ENCODE results near the gene CELSR1. TPM values are rescaled to one million over a fixed set of nuclear protein-coding genes. Genes with fewer than 3 reads are reported as not detected.

CELSR1 gene
- total and polyA plus RNA-seq, 2 of the 13 experiments (the other 11 are each of a cell fraction or from before 2014, with no cell fraction given) = 0.78 to 1.8 TPM

DNA sequence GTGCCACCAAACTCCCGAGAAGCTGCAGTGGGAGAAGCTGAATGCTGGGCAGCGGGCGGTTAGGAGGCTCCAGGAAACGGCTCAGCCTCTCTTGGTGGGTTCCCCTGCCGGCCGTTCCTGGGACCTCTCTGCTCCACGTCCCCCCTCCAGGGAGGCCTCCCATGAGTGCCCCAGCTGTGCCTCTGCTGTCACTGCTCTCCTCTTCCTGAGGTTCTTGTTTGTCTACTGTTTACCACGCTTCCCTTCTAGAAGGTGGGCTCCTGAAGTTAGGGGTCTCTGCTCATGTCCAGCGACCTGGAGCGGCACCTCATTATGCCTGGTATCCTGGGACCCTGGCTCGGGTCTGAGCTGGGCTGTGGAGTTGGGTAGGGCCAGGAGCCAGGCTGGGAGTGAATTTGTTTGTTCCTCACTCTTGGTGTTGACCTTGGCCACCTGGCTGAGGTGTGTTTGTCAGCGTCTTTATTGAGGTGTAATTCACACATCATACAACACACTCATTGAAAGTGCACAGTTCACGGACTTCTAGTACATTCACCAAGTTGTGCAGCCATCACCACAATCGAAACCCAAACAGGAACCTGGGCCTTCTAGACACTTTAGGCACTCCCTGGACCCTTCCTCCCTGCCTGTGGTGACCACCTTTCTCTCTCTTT lies 45.0 kb upstream of the CELSR1 start:
- DNase-seq (ENCODE audit: low spot score) = no peak
- TF ChIP-seq STAG1 (CRISPR knock-in tag; IDR thresholded peaks at IDR 0.05) = no peak
- no peak for TF ChIP-seq ZZZ3 (CRISPR knock-in tag; IDR thresholded peaks at IDR 0.05; ENCODE audit: borderline replicate concordance)
- no peak for TF ChIP-seq SMARCC2 (IDR thresholded peaks at IDR 0.05)
- TF ChIP-seq, protein P1, sequence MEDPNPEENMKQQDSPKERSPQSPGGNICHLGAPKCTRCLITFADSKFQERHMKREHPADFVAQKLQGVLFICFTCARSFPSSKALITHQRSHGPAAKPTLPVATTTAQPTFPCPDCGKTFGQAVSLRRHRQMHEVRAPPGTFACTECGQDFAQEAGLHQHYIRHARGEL (CRISPR knock-in tag; IDR thresholded peaks at IDR 0.05) = no peak
- TF ChIP-seq, protein P2, sequence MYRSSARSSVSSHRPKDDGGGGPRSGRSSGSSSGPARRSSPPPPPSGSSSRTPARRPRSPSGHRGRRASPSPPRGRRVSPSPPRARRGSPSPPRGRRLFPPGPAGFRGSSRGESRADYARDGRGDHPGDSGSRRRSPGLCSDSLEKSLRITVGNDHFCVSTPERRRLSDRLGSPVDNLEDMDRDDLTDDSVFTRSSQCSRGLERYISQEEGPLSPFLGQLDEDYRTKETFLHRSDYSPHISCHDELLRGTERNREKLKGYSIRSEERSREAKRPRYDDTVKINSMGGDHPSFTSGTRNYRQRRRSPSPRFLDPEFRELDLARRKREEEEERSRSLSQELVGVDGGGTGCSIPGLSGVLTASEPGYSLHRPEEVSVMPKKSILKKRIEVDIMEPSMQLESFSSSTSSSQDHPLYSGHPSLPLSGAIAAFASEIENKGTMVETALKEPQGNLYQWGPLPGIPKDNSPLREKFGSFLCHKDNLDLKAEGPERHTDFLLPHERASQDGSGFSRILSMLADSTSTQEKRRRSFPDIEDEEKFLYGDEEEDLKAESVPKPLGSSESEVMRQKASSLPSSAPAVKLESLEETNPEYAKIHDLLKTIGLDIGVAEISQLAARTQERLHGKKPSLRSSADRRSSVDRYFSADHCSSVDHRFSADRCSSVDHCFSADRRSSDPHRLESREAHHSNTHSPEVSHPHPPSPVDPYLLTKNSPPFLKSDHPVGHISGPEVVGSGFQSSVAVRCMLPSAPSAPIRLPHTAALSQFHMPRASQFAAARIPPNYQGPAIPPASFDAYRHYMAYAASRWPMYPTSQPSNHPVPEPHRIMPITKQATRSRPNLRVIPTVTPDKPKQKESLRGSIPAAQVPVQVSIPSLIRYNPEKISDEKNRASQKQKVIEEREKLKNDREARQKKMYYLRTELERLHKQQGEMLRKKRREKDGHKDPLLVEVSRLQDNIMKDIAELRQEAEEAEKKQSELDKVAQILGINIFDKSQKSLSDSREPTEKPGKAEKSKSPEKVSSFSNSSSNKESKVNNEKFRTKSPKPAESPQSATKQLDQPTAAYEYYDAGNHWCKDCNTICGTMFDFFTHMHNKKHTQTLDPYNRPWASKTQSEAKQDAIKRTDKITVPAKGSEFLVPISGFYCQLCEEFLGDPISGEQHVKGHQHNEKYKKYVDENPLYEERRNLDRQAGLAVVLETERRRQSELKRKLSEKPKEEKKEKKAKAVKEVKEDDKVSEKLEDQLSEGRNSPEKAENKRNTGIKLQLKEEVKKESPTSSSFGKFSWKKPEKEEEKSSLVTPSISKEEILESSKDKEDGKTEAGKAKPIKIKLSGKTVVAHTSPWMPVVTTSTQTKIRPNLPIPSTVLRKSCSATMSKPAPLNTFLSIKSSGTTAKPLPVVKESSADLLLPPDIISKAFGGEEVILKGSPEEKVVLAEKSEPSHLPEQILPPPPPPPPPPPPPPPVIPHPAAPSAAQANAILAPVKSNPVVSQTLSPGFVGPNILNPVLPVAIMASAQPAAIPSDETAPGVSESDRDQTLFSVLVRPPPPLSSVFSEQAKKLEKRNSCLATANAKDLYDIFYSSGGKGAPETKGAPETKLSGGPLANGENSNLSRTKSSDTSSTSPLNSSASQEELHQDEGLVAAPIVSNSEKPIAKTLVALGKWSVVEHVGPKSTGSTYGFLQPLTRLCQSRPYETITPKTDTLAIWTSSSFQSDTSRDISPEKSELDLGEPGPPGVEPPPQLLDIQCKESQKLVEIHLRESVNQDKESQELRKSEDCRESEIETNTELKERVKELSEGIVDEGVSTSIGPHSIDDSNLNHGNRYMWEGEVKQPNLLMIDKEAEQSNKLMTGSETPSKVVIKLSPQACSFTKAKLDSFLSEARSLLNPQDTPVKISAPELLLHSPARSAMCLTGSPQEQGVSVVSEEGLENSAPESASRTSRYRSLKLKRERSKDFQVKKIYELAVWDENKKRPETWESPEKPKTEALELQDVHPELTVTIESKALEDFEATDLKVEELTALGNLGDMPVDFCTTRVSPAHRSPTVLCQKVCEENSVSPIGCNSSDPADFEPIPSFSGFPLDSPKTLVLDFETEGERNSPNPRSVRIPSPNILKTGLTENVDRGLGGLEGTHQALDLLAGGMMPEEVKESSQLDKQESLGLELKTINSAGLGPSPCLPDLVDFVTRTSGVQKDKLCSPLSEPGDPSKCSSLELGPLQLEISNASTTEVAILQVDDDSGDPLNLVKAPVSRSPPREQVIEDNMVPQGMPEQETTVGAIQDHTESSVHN (CRISPR knock-in tag; IDR thresholded peaks at IDR 0.05) = no peak
- TF ChIP-seq ZNF572 (CRISPR knock-in tag; IDR thresholded peaks at IDR 0.05) = no peak
- TF ChIP-seq, protein P3, sequence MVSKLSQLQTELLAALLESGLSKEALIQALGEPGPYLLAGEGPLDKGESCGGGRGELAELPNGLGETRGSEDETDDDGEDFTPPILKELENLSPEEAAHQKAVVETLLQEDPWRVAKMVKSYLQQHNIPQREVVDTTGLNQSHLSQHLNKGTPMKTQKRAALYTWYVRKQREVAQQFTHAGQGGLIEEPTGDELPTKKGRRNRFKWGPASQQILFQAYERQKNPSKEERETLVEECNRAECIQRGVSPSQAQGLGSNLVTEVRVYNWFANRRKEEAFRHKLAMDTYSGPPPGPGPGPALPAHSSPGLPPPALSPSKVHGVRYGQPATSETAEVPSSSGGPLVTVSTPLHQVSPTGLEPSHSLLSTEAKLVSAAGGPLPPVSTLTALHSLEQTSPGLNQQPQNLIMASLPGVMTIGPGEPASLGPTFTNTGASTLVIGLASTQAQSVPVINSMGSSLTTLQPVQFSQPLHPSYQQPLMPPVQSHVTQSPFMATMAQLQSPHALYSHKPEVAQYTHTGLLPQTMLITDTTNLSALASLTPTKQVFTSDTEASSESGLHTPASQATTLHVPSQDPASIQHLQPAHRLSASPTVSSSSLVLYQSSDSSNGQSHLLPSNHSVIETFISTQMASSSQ (IDR thresholded peaks at IDR 0.05; ENCODE audit: low read depth) = no peak
- TF ChIP-seq, protein P3 (CRISPR knock-in tag; IDR thresholded peaks at IDR 0.05; ENCODE audit: borderline replicate concordance) = no peak
- TF ChIP-seq ZNF432 (CRISPR knock-in tag; IDR thresholded peaks at IDR 0.05; ENCODE audit: borderline replicate concordance) = no peak
- TF ChIP-seq SOX6 (IDR thresholded peaks at IDR 0.05) = no peak
- no peak for TF ChIP-seq SOX6 (CRISPR knock-in tag; IDR thresholded peaks at IDR 0.05)

More for the DNA sequence above, 45.0 kb upstream of the CELSR1 start:
- POLR2A ChIA-PET = no interaction called here
- no peak overlapping the region for H3K27ac ChIP-seq (ENCODE audit: extremely low read length, insufficient read depth, low read length)
- no peaks in the 10 kb centered on the region for H3K9me3 ChIP-seq (ENCODE audit: low read length)
- FAIRE-seq = no peak
- H3K4me1 ChIP-seq (ENCODE audit: insufficient read depth, low read length) = peaks cover 49% of the 10 kb centered on the region
- no peaks in the 10 kb centered on the region for H3K27me3 ChIP-seq (ENCODE audit: control insufficient read depth in 1 of 2, insufficient read depth in 2 of 2, low read length in 2 of 2)
- H3K36me3 ChIP-seq (replicated peaks in 1 of 2; ENCODE audit: control insufficient read depth in 1 of 2, insufficient read depth in 2 of 2, low read length in 2 of 2) = no peaks in the 10 kb centered on the region
- in situ Hi-C loops (cut with HindIII; ENCODE audit: extremely low pct_ligation_motif_present, low pct_unique_long_range_greater_than_20kb) = no loop called here
- H2AFZ ChIP-seq (ENCODE audit: low read length) = no peak overlapping the region
- no peak overlapping the region for H3K4me2 ChIP-seq (ENCODE audit: low read depth, low read length)
- no TSS peak for BruUV-seq (replicated peaks)
- peaks cover 25% of the 10 kb centered on the region for H3K79me2 ChIP-seq (ENCODE audit: insufficient read depth, low read length)
- no peak overlapping the region for H3K4me3 ChIP-seq (replicated peaks in 1 of 3; ENCODE audit: insufficient read depth in 1 of 3, low read depth in 2 of 3, low read length in 3 of 3)
- CTCF ChIA-PET (ENCODE audit: low intra/inter-chr PET ratio, low total read pairs) = no interaction called here
- WGBS (ENCODE audit: low lambda C conversion rate) = 86% methylated on average over 14 of the region's 14 CpGs
- intact Hi-C loops (cut with micrococcal nuclease; ENCODE audit: unreplicated experiment) = no loop called here
- ATAC-seq = no peak
- peaks cover 8% of the 10 kb centered on the region for H4K20me1 ChIP-seq (ENCODE audit: insufficient read depth, low read length)
- no peak overlapping the region for H3K9ac ChIP-seq (ENCODE audit: insufficient read depth, low read depth, low read length)
